GM21717 (cell line): ENCODE data around the gene PGLYRP2.
"Not testable (repeated sequence)": the region's sequence is repeated elsewhere in the genome, so short reads cannot be mapped to it uniquely, and the experiment has no call there.

ENCODE experiments used
- ATAC-seq: cut with Tn5 transposase; IDR thresholded peaks from one replicate; pipeline ENCODE4 v1.9.1; 2021; ENCODE audit warnings: mild to moderate bottlenecking, moderate library complexity; ENCODE audit not compliant: unreplicated experiment

PGLYRP2 gene

DNA sequence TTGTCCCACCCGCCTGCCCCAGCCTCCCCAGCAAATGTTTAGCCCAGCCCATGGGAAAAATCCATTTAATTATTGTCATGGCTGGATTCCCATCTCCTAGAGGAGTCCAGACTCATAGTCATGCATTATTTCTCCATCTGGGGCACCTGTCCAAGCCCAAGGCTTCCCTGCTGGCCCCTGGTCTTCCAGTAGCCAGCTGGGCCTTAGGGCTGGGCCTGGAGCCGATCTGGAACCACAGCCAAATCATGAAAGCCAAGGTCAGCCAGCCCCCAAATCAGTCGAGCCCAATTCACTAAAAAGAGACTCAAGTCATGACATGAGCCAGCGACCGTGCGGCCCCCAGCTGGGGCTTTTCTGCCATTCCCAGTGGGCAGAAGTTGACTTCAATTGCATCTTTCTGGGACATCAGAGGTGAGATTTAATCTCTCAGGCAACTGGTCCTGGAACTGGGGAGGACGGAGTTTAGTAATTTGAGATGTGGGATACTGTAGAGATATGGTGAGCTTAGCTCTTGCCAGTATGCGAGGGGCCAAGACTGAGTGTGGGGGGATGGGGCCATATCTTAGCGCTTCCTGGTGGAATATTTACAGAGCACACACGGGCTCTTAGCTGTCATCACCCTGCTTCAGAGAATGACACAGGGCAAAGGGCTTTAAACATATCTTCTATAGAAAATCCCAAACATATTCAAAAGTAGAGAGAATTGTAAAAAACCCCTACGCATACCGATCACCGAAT lies 9.4 kb upstream of the PGLYRP2 start:
- no peak for ATAC-seq

- ATAC-seq = no peak
Observed at GRCh38 chr19:15487038-15487437, 7.7 kb upstream of the PGLYRP2 start.

GRCh38 chr19:15485768-15486167 lies 6.5 kb upstream of the PGLYRP2 start:
- not testable (repeated sequence) for ATAC-seq

- ATAC-seq = not testable (repeated sequence)
Observed at GRCh38 chr19:15480996-15481395, 1.7 kb upstream of the PGLYRP2 start.

DNA sequence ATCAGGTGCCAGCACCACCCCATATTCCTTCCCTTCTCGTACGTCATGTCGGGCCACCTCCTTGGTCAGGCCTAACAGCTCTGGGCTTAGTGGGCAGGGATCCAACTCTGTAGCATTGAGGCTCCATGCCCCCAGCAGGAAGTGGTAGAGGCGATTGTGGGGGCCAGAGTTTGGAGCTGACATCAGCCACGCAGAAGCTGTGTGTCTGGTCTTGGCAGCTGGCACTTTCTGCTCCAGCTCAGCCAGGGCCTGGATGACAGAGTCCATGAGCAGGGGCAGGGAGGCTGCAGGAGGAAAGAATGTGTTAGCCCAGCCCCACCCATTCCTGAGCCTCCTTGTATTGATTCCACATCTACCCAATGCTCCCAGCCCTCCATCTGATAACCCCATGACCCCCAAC lies 3.0 kb downstream of the PGLYRP2 start:
- no peak for ATAC-seq

DNA sequence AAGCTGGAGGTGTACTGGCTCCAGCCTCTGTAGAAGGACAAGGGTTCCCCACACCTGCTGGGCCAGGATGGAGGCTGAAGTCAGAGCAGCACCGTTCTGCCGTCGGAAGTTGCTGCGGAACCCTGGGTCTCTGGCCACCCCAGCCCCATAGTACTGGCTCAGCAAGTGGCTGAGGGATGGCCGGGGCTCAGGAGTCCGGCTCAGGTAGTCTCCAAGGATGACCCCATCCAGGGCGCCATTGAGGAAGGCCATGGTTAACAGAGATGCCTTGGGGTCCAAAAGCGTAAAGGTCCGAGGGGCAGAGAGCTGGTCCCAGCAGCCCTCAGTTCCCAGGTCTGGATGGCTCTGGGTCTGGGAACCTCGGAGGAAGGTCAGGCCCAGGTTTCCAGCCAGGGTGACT lies 3.7 kb downstream of the PGLYRP2 start:
- no peak for ATAC-seq

DNA sequence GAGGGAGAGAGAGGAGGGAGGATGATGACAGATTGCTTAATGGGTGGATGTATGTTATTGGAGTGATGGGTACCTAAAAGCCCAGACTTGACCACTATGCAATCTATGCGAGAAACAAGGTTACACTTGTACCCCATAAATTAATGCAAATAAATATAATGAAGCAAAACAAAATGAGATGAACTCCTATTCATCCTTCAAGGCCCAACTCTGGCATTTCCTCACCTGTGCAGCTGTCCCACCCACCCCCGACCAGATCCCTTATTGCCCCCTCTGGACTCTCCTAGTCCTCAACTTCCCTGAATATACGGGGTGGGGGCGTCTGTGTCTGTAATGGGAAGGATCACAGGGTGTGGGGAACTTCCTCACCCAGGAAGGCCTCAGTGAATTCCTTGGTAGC lies 4.1 kb downstream of the PGLYRP2 start:
- no peak for ATAC-seq

DNA sequence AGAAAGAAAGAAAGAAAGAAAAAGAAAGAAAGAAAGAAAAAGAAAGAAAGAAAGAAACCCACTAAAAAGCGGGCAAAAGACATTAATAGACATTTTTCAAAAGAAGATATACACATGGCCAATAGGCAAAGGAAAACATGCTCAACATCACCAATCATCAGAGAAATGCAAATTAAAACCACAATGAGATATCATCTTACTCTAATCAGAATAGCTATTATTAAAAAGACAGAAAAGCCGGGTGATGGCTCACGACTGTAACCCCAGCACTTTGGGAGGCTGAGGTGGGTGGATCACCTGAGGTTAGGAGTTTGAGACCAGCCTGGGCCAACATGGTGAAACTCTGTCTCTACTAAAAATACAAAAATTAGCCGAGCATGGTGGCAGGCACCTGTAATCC lies 5.5 kb downstream of the PGLYRP2 start:
- ATAC-seq = not testable (repeated sequence)

GRCh38 chr19:15471639-15472101 lies 7.6 kb downstream of the PGLYRP2 start:
- ATAC-seq = no peak

DNA sequence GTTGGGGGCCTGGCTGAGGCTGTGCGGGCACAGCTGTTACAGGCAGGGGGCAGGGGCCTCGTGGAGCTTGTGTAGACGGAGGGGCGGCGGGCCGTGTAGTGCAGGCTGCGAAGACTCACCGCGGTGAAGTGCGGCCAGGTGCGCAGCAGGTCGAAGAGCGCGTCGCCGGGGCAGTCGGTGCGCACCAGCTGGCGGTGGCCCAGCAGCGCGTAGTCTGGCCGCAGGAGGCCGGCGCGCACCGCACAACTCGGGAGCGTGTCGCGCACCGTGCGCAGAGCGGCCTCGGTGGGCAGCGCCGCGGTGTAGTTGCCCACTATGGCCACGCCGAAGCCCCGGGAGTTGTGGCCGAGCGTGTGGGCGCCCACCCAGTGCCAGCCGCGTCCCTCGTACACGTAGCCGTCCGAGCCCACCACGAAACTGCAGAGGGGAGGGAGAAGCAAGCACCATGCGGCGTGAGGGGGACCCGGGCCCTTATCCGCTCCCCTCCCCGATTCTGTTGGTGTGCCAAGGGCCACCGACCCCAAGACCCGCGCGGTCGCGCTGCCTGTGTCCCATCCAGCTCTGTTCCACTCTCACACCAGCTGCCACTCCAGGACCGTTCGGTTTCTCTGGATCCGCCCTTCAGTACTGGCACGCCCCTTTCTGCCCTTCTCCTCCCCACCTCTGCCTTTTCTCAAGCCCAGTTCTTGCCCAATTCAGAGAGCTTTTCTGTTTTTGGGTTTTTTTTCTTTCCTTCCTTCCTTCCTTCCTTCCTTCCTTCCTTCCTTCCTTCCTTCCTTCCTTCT lies 9.6 kb downstream of the PGLYRP2 start:
- ATAC-seq = no peak

DNA sequence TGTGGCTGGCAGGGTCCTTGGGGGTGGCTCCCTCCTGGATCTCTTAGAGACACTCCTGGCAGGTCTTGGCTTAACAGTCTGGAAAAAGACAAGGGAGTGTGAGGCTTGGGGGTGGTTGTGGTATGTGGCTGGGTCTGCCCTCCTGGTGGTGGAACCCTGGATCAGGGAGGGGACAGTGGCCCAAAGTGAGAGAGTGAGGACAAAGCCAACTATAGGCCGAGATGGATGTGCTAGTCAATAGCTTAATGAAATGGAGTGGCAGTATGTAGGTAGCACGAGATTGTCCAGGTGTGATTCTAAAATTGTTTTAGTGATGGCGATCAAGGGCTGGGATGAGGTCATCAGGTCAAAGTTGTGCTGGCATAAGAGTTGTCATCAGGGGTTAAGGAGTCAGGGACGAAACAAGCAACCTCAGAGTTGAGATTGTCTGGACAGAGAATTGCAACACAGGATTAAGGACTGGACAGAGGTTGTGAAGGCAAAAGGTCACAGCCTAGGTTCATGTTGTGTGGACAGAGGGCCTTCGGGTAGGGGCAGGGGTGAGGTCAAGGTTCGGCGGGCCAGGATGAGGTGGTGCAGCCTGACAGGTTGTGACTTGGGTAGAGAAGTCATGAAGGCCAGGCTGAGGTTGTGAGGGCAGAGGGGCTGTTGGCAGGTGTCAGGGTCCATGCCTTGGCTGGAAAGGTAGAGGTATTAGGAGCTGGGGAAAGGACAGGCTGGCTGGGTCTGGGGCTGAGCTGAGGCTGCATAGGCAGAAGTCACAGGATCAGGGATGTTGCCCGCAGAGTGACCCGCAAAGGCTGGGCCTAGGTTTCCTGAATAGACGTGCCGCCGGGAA lies 10.4 kb downstream of the PGLYRP2 start:
- no peak for ATAC-seq

DNA sequence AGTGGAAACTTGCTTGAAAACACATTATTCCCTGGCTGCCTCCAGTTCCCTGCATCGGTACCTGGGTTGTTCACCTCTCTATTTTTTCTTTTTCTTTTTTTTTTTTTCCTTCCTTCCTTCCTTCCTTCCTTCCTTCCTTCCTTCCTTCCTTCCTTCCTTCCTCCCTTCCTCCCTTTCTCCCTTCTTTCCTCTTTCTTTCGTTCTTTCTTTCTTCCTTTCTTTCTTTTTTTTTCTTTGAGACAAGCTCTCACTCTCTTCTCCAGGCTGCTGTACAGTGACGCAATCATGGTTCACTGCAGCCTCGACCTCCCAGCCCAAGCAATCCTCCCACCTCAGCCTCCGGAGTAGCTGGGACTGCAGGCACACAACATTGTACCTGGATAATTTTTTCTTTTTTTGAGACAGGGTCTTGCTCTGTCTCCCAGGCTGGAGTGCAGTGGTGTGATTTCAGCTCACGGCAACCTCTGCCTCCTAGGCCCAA lies 11.5 kb downstream of the PGLYRP2 start:
- no peak for ATAC-seq

GRCh38 chr19:15466851-15467733 lies 12.2 kb downstream of the PGLYRP2 start:
- ATAC-seq = peak; percentile 45

DNA sequence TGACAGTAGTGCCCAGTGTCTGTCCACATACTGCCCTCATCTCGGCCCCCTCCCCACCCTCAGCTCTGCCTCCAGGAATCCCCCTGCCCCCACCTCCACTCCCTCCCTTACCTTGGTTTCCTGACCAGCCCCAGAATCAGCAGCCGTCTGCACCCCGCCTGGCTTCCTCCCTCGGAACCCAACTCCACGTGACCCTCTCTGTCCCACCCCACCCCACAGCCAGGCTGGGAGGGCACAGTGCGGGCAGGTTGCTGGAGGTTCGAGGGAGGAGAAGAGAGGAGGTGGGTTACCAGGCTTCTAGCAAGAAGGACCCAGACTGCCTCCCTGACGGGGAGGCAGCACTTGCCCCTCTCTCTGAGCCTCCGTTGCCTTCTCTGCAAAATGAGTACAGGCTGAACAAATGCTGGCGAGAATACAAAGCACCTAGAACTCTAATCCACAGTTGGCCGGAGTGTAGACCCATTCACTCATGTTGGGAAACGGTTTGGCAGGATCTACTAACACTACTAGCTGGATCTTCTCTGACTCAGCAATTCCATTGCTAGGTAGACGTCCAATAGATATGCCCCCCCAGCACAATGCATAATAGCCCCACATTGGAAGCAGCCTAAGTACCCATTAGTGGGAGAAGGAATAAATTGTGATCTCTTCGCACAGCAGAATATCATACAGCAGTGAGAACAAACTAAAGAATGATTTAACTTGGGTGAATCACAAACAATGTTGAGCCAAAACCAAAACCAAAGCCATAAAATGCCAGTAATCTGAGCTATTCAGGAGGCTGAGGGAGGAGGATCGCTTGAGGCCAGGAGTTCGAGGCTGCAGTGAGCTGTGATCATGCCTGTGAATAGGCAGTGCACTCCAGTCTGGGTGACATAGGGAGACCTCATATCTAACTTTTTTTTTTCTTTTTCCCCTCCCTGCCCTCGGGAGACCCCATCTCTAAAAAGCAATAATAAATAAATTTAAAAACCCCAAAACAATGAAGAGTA lies 14.6 kb downstream of the PGLYRP2 start, which contains the start of gene RASAL3:
Gene RASAL3, minus strand, starts transcription at position 151 of the 992 bp plus-strand sequence. CDS start 186 bp downstream, outside the sequence.
- ATAC-seq = no peak

- ATAC-seq = no peak
Observed at GRCh38 chr19:15463861-15464371, 15.4 kb downstream of the PGLYRP2 start.

GRCh38 chr19:15461694-15462093 lies 17.6 kb downstream of the PGLYRP2 start:
- no peak for ATAC-seq

DNA sequence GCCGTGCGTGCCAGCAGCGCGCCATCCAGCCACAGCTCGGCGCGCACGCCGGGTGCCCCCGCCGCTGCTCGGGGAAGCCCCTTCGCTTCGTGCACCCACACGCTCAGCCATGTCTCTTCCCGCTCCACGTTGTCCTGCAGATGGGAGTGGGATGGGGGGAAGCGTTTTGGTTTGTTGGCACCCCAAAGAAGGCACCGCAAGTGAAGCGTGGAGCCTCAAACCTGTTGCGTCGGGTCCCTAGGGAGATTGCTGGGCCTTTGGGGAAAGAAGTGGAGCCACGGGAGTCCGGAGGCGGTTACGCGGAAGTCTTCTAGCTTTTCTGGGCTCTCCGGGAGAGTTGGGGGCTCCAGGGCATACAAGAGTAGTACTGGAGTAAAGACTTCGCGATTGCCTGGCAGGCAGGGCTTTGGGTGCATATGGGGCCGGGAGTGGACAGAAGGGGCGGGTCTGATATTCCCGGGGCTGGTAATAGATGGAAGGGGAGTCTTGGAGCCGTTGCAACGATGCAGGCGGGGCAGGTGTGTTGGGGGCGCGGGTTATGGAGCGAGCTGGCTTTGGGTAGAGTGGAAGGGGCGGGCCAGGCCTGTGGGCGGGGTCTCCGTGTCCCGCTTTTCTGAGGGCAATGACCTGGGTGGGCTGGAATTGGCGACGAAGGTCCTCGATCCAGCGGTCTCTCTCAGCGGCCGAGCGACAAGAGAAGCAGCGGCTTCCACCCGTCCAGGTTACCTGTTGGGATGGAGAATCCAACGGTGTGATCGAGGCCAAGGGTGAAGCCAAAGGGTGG lies 21.4 kb downstream of the PGLYRP2 start:
- ATAC-seq = no peak
